Lung (tissue), 12 donors: ENCODE measurements around the gene RUBCN. TPM values are rescaled to one million over a fixed set of nuclear protein-coding genes. Genes with fewer than 3 reads are reported as not detected.
A peak's percentile ranks its signal among the peaks of the same experiment; 100 is the strongest.
"Not testable (repeated sequence)": the region's sequence is repeated elsewhere in the genome, so short reads cannot be mapped to it uniquely, and the experiment has no call there.

Experiments used
- ATAC-seq: fragments of 200-7000 bp; cut with Tn5 transposase; one replicate; pipeline ENCODE4 v1.9.1; 2020; ENCODE audit warnings: moderate number of reproducible peaks; ENCODE audit not compliant: insufficient read depth, low FRiP score
- DNase-seq, 3 donors: peaks; one replicate each; pipeline ENCODE4 v3.0.0-alpha.2; 2013 to 2017
- H3K27ac ChIP-seq, 2 donors: one replicate each; pipeline ENCODE4 v1.5.1; 2013; ENCODE audit warnings: mild to moderate bottlenecking in 2 of 2, moderate library complexity in 2 of 2, control low read depth in 1 of 2, inconsistent platforms in 1 of 2, low read depth in 1 of 2, low read length in 1 of 2
- H3K27me3 ChIP-seq, 3 donors: one replicate each; pipeline ENCODE4 v1.5.1; 2013; ENCODE audit warnings: low read length in 2 of 3; ENCODE audit not compliant: control insufficient read depth in 3 of 3, insufficient read depth in 3 of 3
- H3K36me3 ChIP-seq, 4 donors: one replicate each; pipeline ENCODE4 v1.5.1; 2013; ENCODE audit warnings: low read length in 4 of 4, mild to moderate bottlenecking in 1 of 4, moderate library complexity in 1 of 4; ENCODE audit not compliant: control insufficient read depth in 4 of 4, insufficient read depth in 4 of 4
- H3K4me1 ChIP-seq, 5 donors: one replicate each; pipeline ENCODE4 v1.5.1; 2013; ENCODE audit warnings: low read length in 5 of 5, mild to moderate bottlenecking in 2 of 5, moderate library complexity in 1 of 5; ENCODE audit not compliant: control insufficient read depth in 5 of 5, insufficient read depth in 5 of 5
- H3K4me3 ChIP-seq: one replicate; pipeline ENCODE4 v1.5.1; 2013; ENCODE audit warnings: mild to moderate bottlenecking, control low read depth, moderate library complexity
- H3K9ac ChIP-seq, 2 donors: one replicate each; pipeline ENCODE4 v1.5.1; 2013; ENCODE audit warnings: low read length in 2 of 2, control low read depth in 1 of 2; ENCODE audit not compliant: insufficient read depth in 1 of 2
- H3K9me3 ChIP-seq, 4 donors: one replicate each; pipeline ENCODE4 v1.5.1; 2013; ENCODE audit warnings: low read length in 3 of 4, mild to moderate bottlenecking in 1 of 4, moderate library complexity in 1 of 4; ENCODE audit not compliant: control insufficient read depth in 4 of 4, insufficient read depth in 3 of 4
- WGBS, 2 donors: extraction: QIAGEN DNeasy Blood & Tissue Kit; methylation state at CpG; one replicate each; pipeline ENCODE4 v1.1.7; 2013; 5-methylcytosine and 5-hydroxymethylcytosine counted together
- polyA plus RNA-seq, 2 donors: library from polyadenylated mRNA; stranded (reverse); fragments of 200-250 nt; gene quantifications; one replicate each; pipeline ENCODE4 v1.2.1, GENCODE V29; 2013
- total RNA-seq, 2 donors: library from RNA; depleted of rRNA in 1 of 2; stranded (reverse); fragments of >200 nt in 1 of 2; gene quantifications; one replicate each; pipeline ENCODE4 v1.2.1, GENCODE V29; 2014 to 2021
- TF ChIP-seq, protein P1 (sequence below): IDR thresholded peaks from 2 replicates; pipeline ENCODE4 v1.5.1; 2012; ENCODE audit warnings: mild to moderate bottlenecking; ENCODE audit errors: control extremely low read depth, extremely low read depth
- donor health status: control.
- donor health status: control.
- donor health status: Bipolar disorder and iron deficiency.
- donor health status: healthy.
- donor health status: DM: yes; HTN: yes; CAD: no.

RUBCN gene
- total and polyA plus RNA-seq, 4 donors, result 11.9 to 34.1 (median 16.3) TPM

DNA sequence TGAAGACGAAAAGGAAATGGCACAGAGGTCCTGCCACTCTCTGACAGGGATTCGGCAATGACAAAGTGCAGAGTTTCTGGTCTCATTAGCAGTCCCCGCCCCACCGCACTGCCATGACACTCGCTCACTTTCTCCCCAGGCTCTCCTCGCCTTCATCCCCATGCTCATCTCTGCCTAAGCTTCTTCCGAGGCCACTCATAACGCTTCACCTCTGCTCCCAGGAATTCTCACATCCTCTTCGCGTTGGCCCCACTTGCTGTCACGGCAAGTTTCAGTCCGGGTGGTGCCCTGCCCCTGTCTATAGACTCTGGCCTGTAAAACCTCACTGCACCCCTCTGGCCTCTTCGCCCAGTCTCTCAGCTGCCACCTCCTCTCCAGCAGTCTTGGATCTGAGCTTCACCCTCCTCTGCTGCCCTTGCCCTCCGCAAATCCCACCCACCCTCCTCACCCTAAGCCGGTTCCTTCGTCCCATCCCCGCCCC is 654 bp downstream of the RUBCN start:
- H3K9ac ChIP-seq, result peak overlapping the region in 1 of 2 donors; percentile 68
- H3K9me3 ChIP-seq, result no peaks in the 10 kb centered on the region
- TF ChIP-seq, protein P1, sequence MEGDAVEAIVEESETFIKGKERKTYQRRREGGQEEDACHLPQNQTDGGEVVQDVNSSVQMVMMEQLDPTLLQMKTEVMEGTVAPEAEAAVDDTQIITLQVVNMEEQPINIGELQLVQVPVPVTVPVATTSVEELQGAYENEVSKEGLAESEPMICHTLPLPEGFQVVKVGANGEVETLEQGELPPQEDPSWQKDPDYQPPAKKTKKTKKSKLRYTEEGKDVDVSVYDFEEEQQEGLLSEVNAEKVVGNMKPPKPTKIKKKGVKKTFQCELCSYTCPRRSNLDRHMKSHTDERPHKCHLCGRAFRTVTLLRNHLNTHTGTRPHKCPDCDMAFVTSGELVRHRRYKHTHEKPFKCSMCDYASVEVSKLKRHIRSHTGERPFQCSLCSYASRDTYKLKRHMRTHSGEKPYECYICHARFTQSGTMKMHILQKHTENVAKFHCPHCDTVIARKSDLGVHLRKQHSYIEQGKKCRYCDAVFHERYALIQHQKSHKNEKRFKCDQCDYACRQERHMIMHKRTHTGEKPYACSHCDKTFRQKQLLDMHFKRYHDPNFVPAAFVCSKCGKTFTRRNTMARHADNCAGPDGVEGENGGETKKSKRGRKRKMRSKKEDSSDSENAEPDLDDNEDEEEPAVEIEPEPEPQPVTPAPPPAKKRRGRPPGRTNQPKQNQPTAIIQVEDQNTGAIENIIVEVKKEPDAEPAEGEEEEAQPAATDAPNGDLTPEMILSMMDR, result no peak
- H3K36me3 ChIP-seq, result no peaks in the 10 kb centered on the region
- no peak for ATAC-seq
- WGBS, 2 donors, result 1 to 2% methylated on average over 17 of the region's 17 CpGs
- peak overlapping the region; percentile 80 for H3K4me3 ChIP-seq
- H3K27ac ChIP-seq, result peak overlapping the region; percentile 88 to 90
- no peaks in the 10 kb centered on the region for H3K27me3 ChIP-seq
- peaks cover 0 to 12% (median 0%) of the 10 kb centered on the region in 5 donors for H3K4me1 ChIP-seq
- peak in 1 of 3 donors; percentile 15 for DNase-seq

DNA sequence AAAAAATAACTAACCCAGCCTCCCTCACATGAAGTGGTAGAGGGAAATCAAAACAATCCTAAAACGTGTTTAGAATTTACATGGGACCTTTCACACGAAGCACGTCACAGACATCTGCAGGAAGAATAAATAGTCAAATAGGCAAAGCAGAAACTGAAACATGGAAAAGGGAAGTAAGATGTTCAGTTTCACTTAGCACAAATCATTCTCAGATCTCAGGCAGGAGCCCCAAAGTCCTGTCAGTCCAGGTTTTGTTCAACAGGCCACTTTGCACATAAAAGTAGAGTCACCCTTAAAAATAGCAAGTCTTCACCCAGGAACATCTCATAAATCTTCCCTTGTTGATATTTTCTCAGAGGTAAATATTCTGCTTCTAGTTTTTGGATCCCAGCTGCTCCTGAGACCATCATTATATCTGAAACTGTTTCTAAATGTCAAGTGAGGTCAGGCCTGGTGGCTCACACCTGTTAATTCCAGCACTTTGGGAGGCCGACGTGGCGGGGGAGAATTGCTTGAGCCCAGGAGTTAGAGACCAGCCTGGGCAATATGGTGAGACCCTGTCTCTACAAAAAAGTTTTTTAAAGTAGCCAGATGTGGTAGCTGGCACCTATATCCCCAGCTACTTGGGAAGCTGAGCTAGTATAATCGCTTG is 1.9 kb downstream of the RUBCN start:
- DNase-seq, result no peak

DNA sequence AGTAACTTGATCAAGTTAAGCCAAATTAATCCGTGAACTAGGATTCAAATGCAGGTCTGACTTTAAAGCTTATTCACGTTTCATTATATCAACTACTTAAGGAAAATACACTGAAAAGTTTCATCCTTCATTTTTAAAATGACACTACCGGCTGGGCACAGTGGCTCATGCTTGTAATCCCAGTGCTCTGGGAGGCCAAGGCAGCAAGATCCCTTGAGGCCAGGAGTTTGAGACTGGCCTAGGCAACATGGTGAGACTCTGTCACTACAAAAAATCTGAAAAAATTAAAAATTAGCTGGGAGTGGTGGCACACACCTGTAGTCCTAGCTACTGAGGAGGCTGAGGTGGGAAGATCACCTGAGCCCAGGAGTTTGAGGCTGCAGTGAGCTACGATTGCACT is 3.7 kb downstream of the RUBCN start:
- Histone ChIP-seq H3K27me3 (no peaks in the 10 kb centered on the region), H3K36me3 (no peaks in the 10 kb centered on the region), H3K27ac (no peak overlapping the region), H3K9me3 (no peaks in the 10 kb centered on the region), H3K4me1 (peaks cover 0 to 12% (median 0%) of the 10 kb centered on the region in 5 donors), H3K9ac (no peak overlapping the region), H3K4me3 (no peak overlapping the region)
- TF ChIP-seq, protein P1, result no peak
- ATAC-seq, result no peak
- 96 to 97% methylated on average over 4 of the region's 4 CpGs for WGBS, 2 donors
- DNase-seq, result no peak

More for the DNA sequence above, 1.9 kb downstream of the RUBCN start:
- TF ChIP-seq, protein P1, result no peak
- Histone ChIP-seq H3K9ac (no peak overlapping the region), H3K27me3 (no peaks in the 10 kb centered on the region), H3K4me1 (peaks cover 0 to 12% (median 0%) of the 10 kb centered on the region in 5 donors), H3K9me3 (no peaks in the 10 kb centered on the region), H3K4me3 (no peak overlapping the region), H3K36me3 (no peaks in the 10 kb centered on the region), H3K27ac (no peak overlapping the region)
- 67 to 76% methylated on average over 7 of the region's 7 CpGs for WGBS, 2 donors
- no peak for ATAC-seq

DNA sequence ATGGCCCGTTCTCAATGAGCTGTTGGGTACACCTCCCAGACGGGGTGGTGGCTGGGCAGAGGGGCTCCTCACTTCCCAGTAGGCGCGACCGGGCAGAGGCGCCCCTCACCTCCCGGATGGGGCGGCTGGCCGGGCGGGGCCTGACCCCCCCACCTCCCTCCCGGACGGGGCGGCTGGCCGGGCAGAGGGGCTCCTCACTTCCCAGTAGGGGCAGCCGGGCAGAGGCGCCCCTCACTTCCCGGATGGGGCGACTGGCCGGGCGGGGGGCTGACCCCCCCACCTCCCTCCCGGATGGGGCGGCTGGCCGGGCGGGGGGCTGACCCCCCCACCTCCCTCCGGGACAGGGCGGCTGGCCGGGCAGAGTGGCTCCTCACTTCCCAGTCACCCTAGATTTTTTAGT is 5.2 kb downstream of the RUBCN start:
- H3K27ac ChIP-seq, H3K27me3 ChIP-seq, H3K9ac ChIP-seq, H3K4me1 ChIP-seq, ATAC-seq, H3K36me3 ChIP-seq, DNase-seq, H3K4me3 ChIP-seq, H3K9me3 ChIP-seq: not testable (repeated sequence)
- WGBS, 2 donors, result 96% methylated on average over 13 to 27 of the region's 27 CpGs

DNA sequence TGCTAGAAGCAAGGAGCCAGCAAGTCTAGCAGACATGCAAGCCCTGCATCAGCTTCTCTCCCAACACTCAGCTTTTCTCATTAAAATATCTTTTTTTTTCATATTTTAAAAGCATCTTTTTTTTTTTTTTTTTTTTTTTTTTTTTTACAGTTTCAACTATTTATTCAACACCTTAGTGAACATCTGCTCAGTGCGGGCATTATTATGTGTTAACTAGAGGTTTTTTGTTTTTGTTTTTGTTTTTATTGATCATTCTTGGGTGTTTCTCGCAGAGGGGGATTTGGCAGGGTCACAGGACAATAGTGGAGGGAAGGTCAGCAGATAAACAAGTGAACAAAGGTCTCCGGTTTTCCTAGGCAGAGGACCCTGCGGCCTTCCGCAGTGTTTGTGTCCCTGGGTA is 5.9 kb downstream of the RUBCN start:
- not testable (repeated sequence) for DNase-seq, H3K36me3 ChIP-seq, H3K4me1 ChIP-seq, H3K4me3 ChIP-seq, ATAC-seq, H3K27ac ChIP-seq, H3K27me3 ChIP-seq, H3K9ac ChIP-seq, H3K9me3 ChIP-seq
- 91 to 92% methylated on average over 2 of the region's 5 CpGs for WGBS, 2 donors
